Natural killer cell (primary cell): ENCODE measurements around the gene PRR5L. TPM values are rescaled to one million over a fixed set of nuclear protein-coding genes. Genes with fewer than 3 reads are reported as not detected.

Experiments used
- ATAC-seq, 3 donors: fragments of 150-1000 bp in 2 of 3; fragments of 200-7000 bp in 1 of 3; cut with Tn5 transposase; 1 replicate in 1 of 3; 2 replicates in 2 of 3; pipeline ENCODE4 v1.10.0; 2021; ENCODE audit warnings: mild to moderate bottlenecking in 2 of 3, moderate library complexity in 2 of 3
- DNase-seq, 2 donors: peaks; one replicate each; pipeline versions ENCODE4 v3.0.0 to v3.0.0-alpha.2; 2013 to 2021; ENCODE audit warnings: mixed read lengths in 1 of 2
- H3K27ac ChIP-seq: one replicate; pipeline ENCODE4 v1.5.1; 2013; ENCODE audit warnings: mild to moderate bottlenecking, low read length
- H3K27me3 ChIP-seq: one replicate; pipeline ENCODE4 v1.6.1; 2013; ENCODE audit warnings: low read length; ENCODE audit not compliant: control insufficient read depth, insufficient read depth
- H3K36me3 ChIP-seq: one replicate; pipeline ENCODE4 v1.6.1; 2013; ENCODE audit warnings: low read length; ENCODE audit not compliant: control insufficient read depth, insufficient read depth
- H3K4me1 ChIP-seq: one replicate; pipeline ENCODE4 v1.6.1; 2013; ENCODE audit warnings: low read length; ENCODE audit not compliant: control insufficient read depth, insufficient read depth
- H3K4me3 ChIP-seq: one replicate; pipeline ENCODE4 v1.5.1; 2013; ENCODE audit warnings: low read length
- H3K9me3 ChIP-seq: one replicate; pipeline ENCODE4 v1.6.1; 2013; ENCODE audit warnings: low read length; ENCODE audit not compliant: control insufficient read depth, insufficient read depth
- H3K27ac Mint-ChIP-seq, 2 donors: one replicate each; pipeline ENCODE4 v1.8.0; 2022; ENCODE audit warnings: mild to moderate bottlenecking in 2 of 2, mixed read lengths in 2 of 2, moderate library complexity in 1 of 2
- H3K27me3 Mint-ChIP-seq, 2 donors: one replicate each; pipeline ENCODE4 v1.8.0; 2022; ENCODE audit warnings: low read depth in 2 of 2, mixed read lengths in 2 of 2
- H3K36me3 Mint-ChIP-seq: one replicate; pipeline ENCODE4 v1.8.0; 2022; ENCODE audit warnings: mixed read lengths
- H3K4me1 Mint-ChIP-seq, 2 donors: one replicate each; pipeline ENCODE4 v1.8.0; 2022; ENCODE audit warnings: mixed read lengths in 2 of 2
- H3K4me3 Mint-ChIP-seq: one replicate; pipeline ENCODE4 v1.8.0; 2022; ENCODE audit warnings: mild to moderate bottlenecking, moderate library complexity, mixed read lengths
- H3K9me3 Mint-ChIP-seq, 2 donors: one replicate each; pipeline ENCODE4 v1.8.0; 2022; ENCODE audit warnings: mixed read lengths in 2 of 2
- WGBS: methylation state at CpG from one replicate; pipeline ENCODE4 v1.1.7; 2013; ENCODE audit warnings: missing lambda C conversion rate; ENCODE audit not compliant: insufficient coverage; 5-methylcytosine and 5-hydroxymethylcytosine counted together
- intact Hi-C: fragments of 100-400 bp; cut with micrococcal nuclease; formaldehyde crosslinking; loops from one replicate; pipeline ENCODE4 v1.14.2; 2022
- total RNA-seq, 4 donors: library from RNA; stranded (reverse); fragments of 120-200 nt in 1 of 4; gene quantifications; one replicate each; pipeline versions ENCODE4 v1.2.3 to v1.2.4, GENCODE V29; 2013 to 2022
- TF ChIP-seq, protein P1 (sequence below): fragments of 200-600 bp; IDR thresholded peaks from one replicate; pipeline ENCODE4 v1.8.0; 2022; ENCODE audit warnings: antibody characterized with exemption

Gene PRR5L
- total RNA-seq, 3 donors from 2014 or later (not counting 1 experiment from before 2014, with no cell fraction given) = 128 to 367 (median 303) TPM

DNA sequence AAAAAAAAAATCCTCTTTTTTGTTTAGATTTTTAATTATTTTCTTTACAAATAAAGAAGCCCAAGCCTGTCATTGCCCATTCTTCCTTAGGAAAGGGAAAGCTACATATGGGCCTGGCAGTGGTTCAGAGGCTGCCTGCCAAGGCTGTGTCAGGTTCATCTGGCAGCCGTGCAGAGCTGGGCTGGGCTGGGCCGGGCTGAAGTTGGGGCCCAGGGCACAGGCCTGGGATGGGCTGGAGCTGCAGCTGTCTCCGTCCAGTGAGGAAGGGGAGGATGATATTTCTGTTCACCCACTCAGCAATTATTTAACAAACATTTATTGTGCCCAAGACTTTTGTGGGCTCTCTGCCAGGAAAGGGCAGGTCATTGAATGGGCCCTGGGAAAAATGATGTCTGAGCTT lies 4.6 kb downstream of the PRR5L start:
- Histone ChIP-seq H3K4me3 (no peak overlapping the region), H3K9me3 (no peaks in the 10 kb centered on the region), H3K27me3 (no peaks in the 10 kb centered on the region), H3K36me3 (no peaks in the 10 kb centered on the region), H3K27ac (no peak overlapping the region), H3K4me1 (no peaks in the 10 kb centered on the region)
- Mint-ChIP-seq H3K27me3 (peaks cover 8 to 9% of the 10 kb centered on the region in 2 donors), H3K4me3 (no peak overlapping the region), H3K9me3 (no peaks in the 10 kb centered on the region), H3K4me1 (no peaks in the 10 kb centered on the region), H3K36me3 (no peaks in the 10 kb centered on the region), H3K27ac (no peak overlapping the region)
- no peak for ATAC-seq
- TF ChIP-seq, protein P1, sequence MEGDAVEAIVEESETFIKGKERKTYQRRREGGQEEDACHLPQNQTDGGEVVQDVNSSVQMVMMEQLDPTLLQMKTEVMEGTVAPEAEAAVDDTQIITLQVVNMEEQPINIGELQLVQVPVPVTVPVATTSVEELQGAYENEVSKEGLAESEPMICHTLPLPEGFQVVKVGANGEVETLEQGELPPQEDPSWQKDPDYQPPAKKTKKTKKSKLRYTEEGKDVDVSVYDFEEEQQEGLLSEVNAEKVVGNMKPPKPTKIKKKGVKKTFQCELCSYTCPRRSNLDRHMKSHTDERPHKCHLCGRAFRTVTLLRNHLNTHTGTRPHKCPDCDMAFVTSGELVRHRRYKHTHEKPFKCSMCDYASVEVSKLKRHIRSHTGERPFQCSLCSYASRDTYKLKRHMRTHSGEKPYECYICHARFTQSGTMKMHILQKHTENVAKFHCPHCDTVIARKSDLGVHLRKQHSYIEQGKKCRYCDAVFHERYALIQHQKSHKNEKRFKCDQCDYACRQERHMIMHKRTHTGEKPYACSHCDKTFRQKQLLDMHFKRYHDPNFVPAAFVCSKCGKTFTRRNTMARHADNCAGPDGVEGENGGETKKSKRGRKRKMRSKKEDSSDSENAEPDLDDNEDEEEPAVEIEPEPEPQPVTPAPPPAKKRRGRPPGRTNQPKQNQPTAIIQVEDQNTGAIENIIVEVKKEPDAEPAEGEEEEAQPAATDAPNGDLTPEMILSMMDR = no peak
- intact Hi-C loops = loop anchor here (10.0 kb wide), 1 partner anchor 74 kb away; no protein-coding TSS in a partner anchor
- DNase-seq = no peak
- 71% methylated on average over 2 of the region's 3 CpGs for WGBS

DNA sequence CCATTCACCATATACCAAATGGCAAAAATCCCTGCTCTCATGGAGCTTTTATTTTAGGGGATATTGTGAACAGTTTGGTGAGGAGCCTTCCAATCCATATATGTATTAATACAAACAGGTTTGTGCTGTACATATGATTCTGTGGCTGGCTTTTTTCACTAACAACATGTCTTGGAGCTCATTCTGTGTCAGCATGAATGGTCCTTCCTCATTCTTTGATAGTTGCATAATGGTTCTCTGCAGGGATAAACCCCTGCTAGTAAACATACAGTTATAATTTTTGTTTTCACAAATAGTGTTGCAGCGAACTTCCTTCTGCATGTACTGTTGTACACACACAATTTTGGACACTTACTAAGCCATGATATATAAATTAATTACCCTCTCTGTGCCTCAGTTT lies 8.3 kb downstream of the PRR5L start:
- TF ChIP-seq, protein P1 = no peak
- H3K36me3 Mint-ChIP-seq = no peaks in the 10 kb centered on the region
- H3K4me3 Mint-ChIP-seq = no peak overlapping the region
- WGBS = 79% methylated on average over 1 of the region's 1 CpG
- Histone ChIP-seq H3K4me1 (no peaks in the 10 kb centered on the region), H3K4me3 (no peak overlapping the region), H3K9me3 (no peaks in the 10 kb centered on the region), H3K27ac (no peak overlapping the region), H3K36me3 (no peaks in the 10 kb centered on the region), H3K27me3 (no peaks in the 10 kb centered on the region)
- peaks cover 0 to 2% of the 10 kb centered on the region in 2 donors for H3K9me3 Mint-ChIP-seq
- intact Hi-C loops = loop anchor here (10.0 kb wide), 1 partner anchor 70 kb away; no protein-coding TSS in a partner anchor
- peaks cover 11 to 13% of the 10 kb centered on the region in 2 donors for H3K27me3 Mint-ChIP-seq
- DNase-seq (no peak), ATAC-seq (no peak)
- H3K27ac Mint-ChIP-seq = no peak overlapping the region
- H3K4me1 Mint-ChIP-seq = peaks cover 20 to 21% of the 10 kb centered on the region in 2 donors

DNA sequence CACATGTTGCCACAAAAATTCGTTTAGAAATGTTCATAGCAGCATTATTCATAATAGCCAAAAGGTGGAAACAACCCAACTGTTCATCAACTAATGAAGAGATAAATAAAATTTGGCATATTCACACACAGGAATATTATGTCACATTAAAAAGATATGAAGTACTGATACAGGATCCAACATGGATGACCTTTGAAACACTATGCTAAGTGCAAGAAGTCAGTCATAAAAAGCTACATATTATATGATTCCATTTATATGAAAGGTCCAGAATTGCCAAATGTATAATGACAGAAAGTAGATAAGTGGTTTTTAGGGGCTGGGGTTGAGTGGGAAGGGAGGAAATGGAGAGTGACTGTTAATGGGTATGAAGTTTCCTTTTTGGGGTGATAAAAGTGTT lies 9.0 kb downstream of the PRR5L start:
- no peaks in the 10 kb centered on the region for H3K36me3 Mint-ChIP-seq

More for the DNA sequence above, 9.0 kb downstream of the PRR5L start:
- WGBS = no CpG with 5 or more reads among the region's 1 CpG
- intact Hi-C loops = loop anchor here (10.0 kb wide), 1 partner anchor 70 kb away; no protein-coding TSS in a partner anchor
- H3K36me3 ChIP-seq = no peaks in the 10 kb centered on the region
- DNase-seq (no peak), ATAC-seq (no peak)
- Mint-ChIP-seq H3K4me3 (no peak overlapping the region), H3K27ac (no peak overlapping the region), H3K4me1 (peaks cover 20 to 21% of the 10 kb centered on the region in 2 donors), H3K9me3 (peaks cover 0 to 2% of the 10 kb centered on the region in 2 donors), H3K27me3 (peaks cover 11 to 13% of the 10 kb centered on the region in 2 donors)
- H3K9me3 ChIP-seq = no peaks in the 10 kb centered on the region
- H3K27ac ChIP-seq = no peak overlapping the region
- no peaks in the 10 kb centered on the region for H3K27me3 ChIP-seq
- no peaks in the 10 kb centered on the region for H3K4me1 ChIP-seq
- TF ChIP-seq, protein P1 = no peak
- no peak overlapping the region for H3K4me3 ChIP-seq
